ENCODE measurements around the gene LHFPL2. TPM values are rescaled to one million over a fixed set of nuclear protein-coding genes. Genes with fewer than 3 reads are reported as not detected.

Gene LHFPL2
- total and polyA plus RNA-seq, 9 of the 15 experiments (the other 6 are each of a cell fraction or from before 2014, with no cell fraction given) = 1.0 to 6.6 (median 4.6) TPM

GRCh38 chr5:78509884-78510769 lies 138.4 kb downstream of the LHFPL2 start (continued):
- TF ChIP-seq CUX1 (CRISPR knock-in tag; IDR thresholded peaks at IDR 0.05) (no peak), ELF1 (tag; IDR thresholded peaks at IDR 0.05) (no peak), ZNF3 (CRISPR knock-in tag; IDR thresholded peaks at IDR 0.05) (no peak), HNRNPH1 (optimal IDR thresholded peaks at IDR 0.05; ENCODE audit: low read depth, low read length) (no peak), BMI1 (IDR thresholded peaks at IDR 0.05; ENCODE audit: low read length) (no peak), USF1 (CRISPR knock-in tag; IDR thresholded peaks at IDR 0.05) (no peak), CC2D1A (IDR thresholded peaks at IDR 0.05) (no peak), ZNF589 (CRISPR knock-in tag; IDR thresholded peaks at IDR 0.05; ENCODE audit: low read depth) (no peak), SNRNP70 (optimal IDR thresholded peaks at IDR 0.05; ENCODE audit: low read depth, low read length) (no peak), ZFX (CRISPR knock-in tag; IDR thresholded peaks at IDR 0.05) (peak; percentile 80), SRSF1 (IDR thresholded peaks at IDR 0.05; ENCODE audit: low read depth, low read length) (no peak), ESRRB (CRISPR knock-in tag; IDR thresholded peaks at IDR 0.05; ENCODE audit: borderline replicate concordance) (no peak), NEUROD1 (IDR thresholded peaks at IDR 0.05; ENCODE audit: borderline replicate concordance, low read depth, low read length, partially characterized antibody) (no peak), CREB3 (tag; conservative IDR thresholded peaks at IDR 0.05; ENCODE audit: low read depth) (0 out of 2 replicates have a peak, but pooled peaks have one; percentile 50)
- TF ChIP-seq, protein P1, sequence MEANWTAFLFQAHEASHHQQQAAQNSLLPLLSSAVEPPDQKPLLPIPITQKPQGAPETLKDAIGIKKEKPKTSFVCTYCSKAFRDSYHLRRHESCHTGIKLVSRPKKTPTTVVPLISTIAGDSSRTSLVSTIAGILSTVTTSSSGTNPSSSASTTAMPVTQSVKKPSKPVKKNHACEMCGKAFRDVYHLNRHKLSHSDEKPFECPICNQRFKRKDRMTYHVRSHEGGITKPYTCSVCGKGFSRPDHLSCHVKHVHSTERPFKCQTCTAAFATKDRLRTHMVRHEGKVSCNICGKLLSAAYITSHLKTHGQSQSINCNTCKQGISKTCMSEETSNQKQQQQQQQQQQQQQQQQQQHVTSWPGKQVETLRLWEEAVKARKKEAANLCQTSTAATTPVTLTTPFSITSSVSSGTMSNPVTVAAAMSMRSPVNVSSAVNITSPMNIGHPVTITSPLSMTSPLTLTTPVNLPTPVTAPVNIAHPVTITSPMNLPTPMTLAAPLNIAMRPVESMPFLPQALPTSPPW (CRISPR knock-in tag; IDR thresholded peaks at IDR 0.05) = peak; percentile 40; the same call in 1 of the 2 replicates
- TF ChIP-seq, protein P2, sequence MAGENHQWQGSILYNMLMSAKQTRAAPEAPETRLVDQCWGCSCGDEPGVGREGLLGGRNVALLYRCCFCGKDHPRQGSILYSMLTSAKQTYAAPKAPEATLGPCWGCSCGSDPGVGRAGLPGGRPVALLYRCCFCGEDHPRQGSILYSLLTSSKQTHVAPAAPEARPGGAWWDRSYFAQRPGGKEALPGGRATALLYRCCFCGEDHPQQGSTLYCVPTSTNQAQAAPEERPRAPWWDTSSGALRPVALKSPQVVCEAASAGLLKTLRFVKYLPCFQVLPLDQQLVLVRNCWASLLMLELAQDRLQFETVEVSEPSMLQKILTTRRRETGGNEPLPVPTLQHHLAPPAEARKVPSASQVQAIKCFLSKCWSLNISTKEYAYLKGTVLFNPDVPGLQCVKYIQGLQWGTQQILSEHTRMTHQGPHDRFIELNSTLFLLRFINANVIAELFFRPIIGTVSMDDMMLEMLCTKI (IDR thresholded peaks at IDR 0.05; ENCODE audit: partially characterized antibody) = no peak

All from K562 (cell line).